ENCODE data around the gene LMO2.

Gene LMO2

GRCh38 chr11:33907421-33907820 is 15.5 kb upstream of the LMO2 start:
- TF ChIP-seq CTCF (IDR thresholded peaks at IDR 0.05; ENCODE audit: low read depth, low read length, missing control alignments): no peak
- no peak overlapping the region for H3K4me3 ChIP-seq (ENCODE audit: low read depth, low read length)
- no peak for DNase-seq
- H3K27ac ChIP-seq: no peak overlapping the region
- no peaks in the 10 kb centered on the region for H3K36me3 ChIP-seq (replicated peaks)
- H3K27me3 ChIP-seq (replicated peaks): no peaks in the 10 kb centered on the region
- in situ Hi-C loops (cut with HindIII; ENCODE audit: low pct_ligation_motif_present, low sequenced_read_pairs): no loop called here

- H3K4me3 ChIP-seq (ENCODE audit: low read depth, low read length): no peak overlapping the region
- no peak for TF ChIP-seq CTCF (IDR thresholded peaks at IDR 0.05; ENCODE audit: low read depth, low read length, missing control alignments)
- H3K27me3 ChIP-seq (replicated peaks): no peaks in the 10 kb centered on the region
- H3K36me3 ChIP-seq (replicated peaks): no peaks in the 10 kb centered on the region
- in situ Hi-C loops (cut with HindIII; ENCODE audit: low pct_ligation_motif_present, low sequenced_read_pairs): no loop called here
- no peak overlapping the region for H3K27ac ChIP-seq
- no peak for DNase-seq
Observed at GRCh38 chr11:33906484-33907186, 14.8 kb upstream of the LMO2 start.

GRCh38 chr11:33904102-33904501 is 12.2 kb upstream of the LMO2 start:
- in situ Hi-C loops (cut with HindIII; ENCODE audit: low pct_ligation_motif_present, low sequenced_read_pairs): no loop called here
- Histone ChIP-seq H3K27me3 (replicated peaks) (no peaks in the 10 kb centered on the region), H3K4me3 (ENCODE audit: low read depth, low read length) (no peak overlapping the region), H3K36me3 (replicated peaks) (no peaks in the 10 kb centered on the region), H3K27ac (no peak overlapping the region)
- no peak for TF ChIP-seq CTCF (IDR thresholded peaks at IDR 0.05; ENCODE audit: low read depth, low read length, missing control alignments)
- no peak for DNase-seq

- TF ChIP-seq CTCF (IDR thresholded peaks at IDR 0.05; ENCODE audit: low read depth, low read length, missing control alignments): no peak
- DNase-seq: no peak
- in situ Hi-C loops (cut with HindIII; ENCODE audit: low pct_ligation_motif_present, low sequenced_read_pairs): no loop called here
- H3K4me3 ChIP-seq (ENCODE audit: low read depth, low read length): no peak overlapping the region
- no peaks in the 10 kb centered on the region for H3K36me3 ChIP-seq (replicated peaks)
- H3K27me3 ChIP-seq (replicated peaks): no peaks in the 10 kb centered on the region
- H3K27ac ChIP-seq: no peak overlapping the region
Observed at GRCh38 chr11:33900159-33900840, 8.4 kb upstream of the LMO2 start.

GRCh38 chr11:33899400-33900037 is 7.6 kb upstream of the LMO2 start:
- TF ChIP-seq CTCF (IDR thresholded peaks at IDR 0.05; ENCODE audit: low read depth, low read length, missing control alignments): no peak
- Histone ChIP-seq H3K27ac (no peak overlapping the region), H3K36me3 (replicated peaks) (no peaks in the 10 kb centered on the region), H3K4me3 (ENCODE audit: low read depth, low read length) (no peak overlapping the region), H3K27me3 (replicated peaks) (no peaks in the 10 kb centered on the region)
- peak; percentile 74 for DNase-seq
- in situ Hi-C loops (cut with HindIII; ENCODE audit: low pct_ligation_motif_present, low sequenced_read_pairs): no loop called here

Data from brain microvascular endothelial cell (primary cell).